ENCODE data around the gene CCDC54. TPM values are rescaled to one million over a fixed set of nuclear protein-coding genes. Genes with fewer than 3 reads are reported as not detected.
"Not testable (repeated sequence)": the region's sequence is repeated elsewhere in the genome, so short reads cannot be mapped to it uniquely, and the experiment has no call there.

Gene CCDC54
- total RNA-seq (not detected), polyA plus RNA-seq (ENCODE audit: insufficient read depth in 1 of 8, insufficient read length in 8 of 8, low replicate concordance in 1 of 8) (1 to 10 TPM; 1.9 to 4.9 (median 2.9) TPM)
- long read RNA-seq, donor 1, partial matches to known transcripts, result 0 of 2 reads
- long read RNA-seq, donor 1, other reads (novel, unspliced or antisense), result 0 of 2 reads
- long read RNA-seq, donor 2, partial matches to known transcripts, result 0 of 1 reads
- long read RNA-seq, donor 2, other reads (novel, unspliced or antisense), result 0 of 1 reads
- long read RNA-seq, donor 3, partial matches to known transcripts, result 0 of 4 reads
- long read RNA-seq, donor 3, other reads (novel, unspliced or antisense), result 0 of 4 reads
- long read RNA-seq, donor 4, partial matches to known transcripts, result 0 of 2 reads
- long read RNA-seq, donor 4, other reads (novel, unspliced or antisense), result 0 of 2 reads
- long read RNA-seq, donor 5, partial matches to known transcripts, result 0 of 4 reads
- long read RNA-seq, donor 5, other reads (novel, unspliced or antisense), result 0 of 4 reads
- long read RNA-seq, donor 6, transcript CCDC54-201 (1 exons, 1,444 nt), result major isoform, 8 of 8 reads
- long read RNA-seq, donor 6, partial matches to known transcripts, result 0 of 8 reads
- long read RNA-seq, donor 6, other reads (novel, unspliced or antisense), result 0 of 8 reads
- long read RNA-seq, donor 7, partial matches to known transcripts, result 0 of 2 reads
- long read RNA-seq, donor 7, other reads (novel, unspliced or antisense), result 0 of 2 reads
- long read RNA-seq, donor 8, partial matches to known transcripts, result 0 of 1 reads
- long read RNA-seq, donor 8, other reads (novel, unspliced or antisense), result 0 of 1 reads
- long read RNA-seq, donor 9, partial matches to known transcripts, result 0 of 2 reads
- long read RNA-seq, donor 9, other reads (novel, unspliced or antisense), result 0 of 2 reads
- long read RNA-seq, donor 10, partial matches to known transcripts, result 0 of 2 reads
- long read RNA-seq, donor 10, other reads (novel, unspliced or antisense), result 0 of 2 reads
- long read RNA-seq, donor 11, result 0 reads

DNA sequence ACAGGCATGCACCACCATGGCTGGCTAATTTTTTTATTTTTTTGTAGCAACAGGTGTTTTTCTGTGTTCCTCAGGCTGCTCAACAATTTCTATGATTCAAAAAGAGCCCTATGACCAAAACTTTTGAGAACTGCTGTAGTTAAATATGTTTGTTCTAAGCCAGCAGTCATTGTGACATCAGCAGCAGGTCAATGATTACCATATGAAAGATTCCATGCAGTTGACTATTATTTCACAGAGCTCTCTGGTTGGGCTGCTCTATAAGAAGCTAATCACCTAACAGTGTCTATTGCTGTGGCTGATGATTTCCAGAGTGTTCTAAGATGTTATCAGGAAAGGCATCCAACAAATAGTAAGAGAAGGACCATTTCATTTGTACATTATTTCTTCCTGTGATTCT lies at the start of gene CCDC54:
Gene CCDC54 (plus strand): TSS at position 289 of the 400 bp plus-strand sequence. CDS start 149 bp downstream, outside the sequence.
- H3K4me3 ChIP-seq (ENCODE audit: low read length), result no peak within 1 kb of the TSS

DNA sequence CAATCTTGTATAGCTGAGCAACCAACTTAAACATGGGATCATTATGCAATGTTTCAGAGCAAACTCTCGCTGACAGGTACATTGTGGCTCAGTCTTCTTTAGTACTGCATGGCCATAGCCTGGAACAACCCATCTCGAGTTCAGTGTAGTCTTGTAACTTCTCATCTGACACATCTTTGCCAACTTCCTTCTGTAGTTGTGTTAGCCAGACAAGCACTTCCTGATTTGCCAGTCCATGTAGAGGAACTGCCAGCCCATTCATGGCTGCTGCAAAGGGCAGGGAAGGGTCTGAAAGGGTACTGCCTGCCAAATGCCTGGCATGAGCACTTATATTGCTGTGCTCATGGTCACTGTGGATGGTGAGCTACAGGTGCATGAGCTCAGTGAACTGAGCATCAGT lies 49.2 kb upstream of the CCDC54 start:
- DNase-seq, result no peak
- Histone ChIP-seq H3K4me1 (ENCODE audit: control insufficient read depth, insufficient read depth, low read length) (no peaks in the 10 kb centered on the region), H3K9me3 (replicated peaks; ENCODE audit: control insufficient read depth, low read depth, low read length) (peaks cover 1% of the 10 kb centered on the region), H3K27ac (ENCODE audit: low read length) (no peak overlapping the region), H3K4me3 (ENCODE audit: low read length) (no peak overlapping the region), H3K27me3 (ENCODE audit: control insufficient read depth, insufficient read depth, low read length) (no peaks in the 10 kb centered on the region), H3K36me3 (ENCODE audit: control insufficient read depth, insufficient read depth, low read length) (no peaks in the 10 kb centered on the region)
- 81% methylated on average over 2 of the region's 2 CpGs for WGBS (ENCODE audit: insufficient coverage)

More for the DNA sequence above, at the start of gene CCDC54:
- Histone ChIP-seq H3K9me3 (replicated peaks; ENCODE audit: control insufficient read depth, low read depth, low read length) (no peaks in the 10 kb centered on the region), H3K27me3 (ENCODE audit: control insufficient read depth, insufficient read depth, low read length) (no peaks in the 10 kb centered on the region), H3K36me3 (ENCODE audit: control insufficient read depth, insufficient read depth, low read length) (no peaks in the 10 kb centered on the region), H3K27ac (ENCODE audit: low read length) (no peak within 1 kb of the TSS), H3K4me1 (ENCODE audit: control insufficient read depth, insufficient read depth, low read length) (no peaks in the 10 kb centered on the region)
- DNase-seq, result no peak

DNA sequence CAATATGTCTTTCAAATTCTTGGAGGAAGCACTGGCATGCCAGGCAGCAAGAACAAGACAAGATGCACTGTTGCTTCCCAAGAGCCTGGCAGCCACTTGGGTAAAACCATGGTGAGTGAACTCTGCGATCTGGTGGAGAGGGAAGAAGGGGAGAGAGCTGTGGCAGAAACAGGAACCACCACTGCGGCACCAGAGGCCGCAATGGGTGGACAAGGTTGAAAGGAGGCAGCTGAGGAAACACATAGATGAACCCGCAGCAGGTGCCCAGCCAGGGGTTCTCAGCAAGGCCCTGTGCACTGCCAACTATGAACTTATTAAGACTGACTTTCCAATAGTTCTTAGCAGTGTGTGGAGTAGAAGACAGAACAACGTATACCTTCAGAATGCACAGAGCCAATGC lies 48.2 kb upstream of the CCDC54 start:
- H3K9me3 ChIP-seq (replicated peaks; ENCODE audit: control insufficient read depth, low read depth, low read length), result peaks cover 3% of the 10 kb centered on the region
- H3K27me3 ChIP-seq (ENCODE audit: control insufficient read depth, insufficient read depth, low read length), result no peaks in the 10 kb centered on the region
- no peaks in the 10 kb centered on the region for H3K36me3 ChIP-seq (ENCODE audit: control insufficient read depth, insufficient read depth, low read length)
- no peak overlapping the region for H3K27ac ChIP-seq (ENCODE audit: low read length)
- 95% methylated on average over 3 of the region's 5 CpGs for WGBS (ENCODE audit: insufficient coverage)
- H3K4me3 ChIP-seq (ENCODE audit: low read length), result no peak overlapping the region
- H3K4me1 ChIP-seq (ENCODE audit: control insufficient read depth, insufficient read depth, low read length), result no peaks in the 10 kb centered on the region
- DNase-seq, result no peak

DNA sequence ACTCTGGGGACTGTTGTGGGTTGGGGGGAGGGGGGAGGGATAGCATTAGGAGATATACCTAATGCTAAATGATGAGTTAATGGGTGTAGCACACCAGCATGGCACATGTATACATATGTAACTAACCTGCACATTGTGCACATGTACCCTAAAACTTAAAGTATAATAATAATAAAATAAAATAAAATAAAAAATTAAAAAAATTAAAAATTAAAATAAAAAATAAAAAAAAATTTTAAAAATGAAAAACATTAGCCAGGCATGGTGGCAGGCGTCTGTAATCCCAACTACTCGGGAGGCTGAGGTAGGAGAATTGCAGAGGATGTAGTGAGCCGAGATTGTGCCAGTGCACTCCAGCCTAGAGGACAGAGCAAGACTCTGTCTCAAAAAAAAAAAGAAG lies 37.5 kb upstream of the CCDC54 start:
- not testable (repeated sequence) for H3K27me3 ChIP-seq (ENCODE audit: control insufficient read depth, insufficient read depth, low read length); H3K36me3 ChIP-seq (ENCODE audit: control insufficient read depth, insufficient read depth, low read length); H3K4me3 ChIP-seq (ENCODE audit: low read length); H3K4me1 ChIP-seq (ENCODE audit: control insufficient read depth, insufficient read depth, low read length); H3K27ac ChIP-seq (ENCODE audit: low read length); DNase-seq; H3K9me3 ChIP-seq (replicated peaks; ENCODE audit: control insufficient read depth, low read depth, low read length)
- WGBS (ENCODE audit: insufficient coverage), result no CpG with 5 or more reads among the region's 3 CpGs

DNA sequence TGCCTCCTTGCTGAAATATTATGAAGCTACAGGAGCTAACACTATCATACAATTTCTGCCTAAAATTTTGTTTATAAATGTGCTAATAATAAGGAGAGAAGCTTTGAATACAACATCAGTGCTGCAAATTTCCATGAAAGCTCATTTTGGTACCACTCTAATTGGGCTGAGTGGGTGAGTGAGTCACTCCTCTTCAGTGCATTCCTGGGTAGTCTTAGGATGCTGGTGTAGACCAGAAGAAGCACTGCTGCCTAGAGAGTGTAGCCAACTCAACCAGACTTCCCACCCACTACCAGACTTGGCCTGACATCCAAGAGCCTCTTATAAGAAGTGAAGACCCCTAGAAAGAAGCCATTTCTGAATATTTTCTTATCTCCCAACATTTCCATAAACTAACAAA lies 32.5 kb upstream of the CCDC54 start:
- H3K4me1 ChIP-seq (ENCODE audit: control insufficient read depth, insufficient read depth, low read length), result no peaks in the 10 kb centered on the region
- DNase-seq, result no peak
- no peak overlapping the region for H3K27ac ChIP-seq (ENCODE audit: low read length)
- H3K9me3 ChIP-seq (replicated peaks; ENCODE audit: control insufficient read depth, low read depth, low read length), result no peaks in the 10 kb centered on the region
- H3K36me3 ChIP-seq (ENCODE audit: control insufficient read depth, insufficient read depth, low read length), result no peaks in the 10 kb centered on the region
- no peaks in the 10 kb centered on the region for H3K27me3 ChIP-seq (ENCODE audit: control insufficient read depth, insufficient read depth, low read length)
- H3K4me3 ChIP-seq (ENCODE audit: low read length), result no peak overlapping the region

DNA sequence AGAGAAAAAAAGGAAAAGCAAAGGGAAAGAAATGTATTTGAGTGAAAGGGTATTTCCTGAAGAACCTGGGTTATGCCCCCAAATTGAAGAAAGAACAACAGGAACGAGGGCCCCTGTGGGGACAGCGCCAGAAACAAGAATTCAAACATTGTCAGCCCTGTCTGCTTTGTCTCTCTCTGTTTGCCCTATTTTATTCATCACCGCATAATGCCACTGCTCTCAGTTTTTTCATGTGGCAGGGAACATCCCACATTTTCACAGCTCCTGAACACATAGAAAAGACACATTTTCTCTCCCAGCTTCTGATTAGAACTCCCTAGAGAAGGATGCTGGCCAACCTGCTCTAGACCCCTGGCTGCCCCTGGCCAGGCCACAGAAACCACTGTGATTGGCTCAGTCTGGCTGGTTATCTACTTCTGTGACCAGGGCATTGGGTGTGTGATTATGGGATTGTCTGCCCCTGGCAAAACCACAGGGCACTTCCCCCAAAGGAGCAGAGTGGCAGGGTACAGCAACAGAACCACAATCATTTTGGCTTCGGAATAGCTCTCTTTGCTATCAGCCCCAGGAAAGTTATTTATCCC lies 31.3 kb upstream of the CCDC54 start:
- H3K36me3 ChIP-seq (ENCODE audit: control insufficient read depth, insufficient read depth, low read length), result no peaks in the 10 kb centered on the region
- no peaks in the 10 kb centered on the region for H3K27me3 ChIP-seq (ENCODE audit: control insufficient read depth, insufficient read depth, low read length)
- no peak overlapping the region for H3K27ac ChIP-seq (ENCODE audit: low read length)
- no peaks in the 10 kb centered on the region for H3K9me3 ChIP-seq (replicated peaks; ENCODE audit: control insufficient read depth, low read depth, low read length)
- WGBS (ENCODE audit: insufficient coverage), result 77% methylated on average over 3 of the region's 4 CpGs
- no peak for DNase-seq
- no peak overlapping the region for H3K4me3 ChIP-seq (ENCODE audit: low read length)
- no peaks in the 10 kb centered on the region for H3K4me1 ChIP-seq (ENCODE audit: control insufficient read depth, insufficient read depth, low read length)

DNA sequence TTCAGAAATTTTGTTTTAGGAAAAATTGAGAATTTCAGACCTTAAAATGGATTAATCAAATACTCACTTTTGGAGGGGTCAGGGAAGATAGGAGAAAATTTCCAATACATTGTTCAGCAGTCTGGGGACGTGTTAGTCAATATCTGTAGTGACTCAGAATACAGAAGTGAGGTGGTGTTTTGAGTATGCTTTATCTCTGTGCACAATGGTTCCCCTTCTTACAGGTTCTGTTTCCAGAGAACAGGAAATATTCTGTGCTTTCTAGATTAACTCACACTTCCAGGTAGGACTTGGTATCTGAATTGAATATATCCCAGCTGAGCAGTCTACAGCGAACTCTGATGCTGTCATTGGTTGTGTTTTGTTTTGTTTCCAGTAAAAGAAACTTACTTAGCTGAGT lies 30.7 kb upstream of the CCDC54 start:
- Histone ChIP-seq H3K27ac (ENCODE audit: low read length) (no peak overlapping the region), H3K27me3 (ENCODE audit: control insufficient read depth, insufficient read depth, low read length) (no peaks in the 10 kb centered on the region), H3K36me3 (ENCODE audit: control insufficient read depth, insufficient read depth, low read length) (no peaks in the 10 kb centered on the region), H3K4me1 (ENCODE audit: control insufficient read depth, insufficient read depth, low read length) (no peaks in the 10 kb centered on the region), H3K9me3 (replicated peaks; ENCODE audit: control insufficient read depth, low read depth, low read length) (no peaks in the 10 kb centered on the region), H3K4me3 (ENCODE audit: low read length) (no peak overlapping the region)
- no peak for DNase-seq
- no CpG with 5 or more reads among the region's 2 CpGs for WGBS (ENCODE audit: insufficient coverage)

DNA sequence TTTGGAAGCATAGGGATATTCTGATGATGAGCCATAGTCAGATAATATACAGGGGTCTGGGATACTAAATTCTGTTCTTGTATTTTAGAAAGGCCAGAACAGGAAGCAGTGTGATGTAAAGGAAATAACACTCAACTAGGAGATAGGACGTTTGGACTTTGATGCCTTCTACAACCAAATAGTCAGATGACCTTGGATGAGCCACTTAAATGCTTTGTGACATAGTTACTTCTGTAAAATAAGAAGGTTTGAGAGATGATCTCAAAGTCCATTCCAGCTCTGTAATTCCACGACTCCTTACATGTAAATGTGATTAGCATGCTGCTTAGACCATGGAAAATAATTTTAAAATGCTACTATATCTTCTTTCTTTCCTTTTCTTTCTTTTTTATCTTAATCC lies 29.5 kb upstream of the CCDC54 start:
- H3K4me3 ChIP-seq (ENCODE audit: low read length), result no peak overlapping the region
- no peaks in the 10 kb centered on the region for H3K4me1 ChIP-seq (ENCODE audit: control insufficient read depth, insufficient read depth, low read length)
- H3K36me3 ChIP-seq (ENCODE audit: control insufficient read depth, insufficient read depth, low read length), result no peaks in the 10 kb centered on the region
- H3K9me3 ChIP-seq (replicated peaks; ENCODE audit: control insufficient read depth, low read depth, low read length), result no peaks in the 10 kb centered on the region
- H3K27me3 ChIP-seq (ENCODE audit: control insufficient read depth, insufficient read depth, low read length), result no peaks in the 10 kb centered on the region
- WGBS (ENCODE audit: insufficient coverage), result no CpG with 5 or more reads among the region's 2 CpGs
- no peak overlapping the region for H3K27ac ChIP-seq (ENCODE audit: low read length)
- no peak for DNase-seq

DNA sequence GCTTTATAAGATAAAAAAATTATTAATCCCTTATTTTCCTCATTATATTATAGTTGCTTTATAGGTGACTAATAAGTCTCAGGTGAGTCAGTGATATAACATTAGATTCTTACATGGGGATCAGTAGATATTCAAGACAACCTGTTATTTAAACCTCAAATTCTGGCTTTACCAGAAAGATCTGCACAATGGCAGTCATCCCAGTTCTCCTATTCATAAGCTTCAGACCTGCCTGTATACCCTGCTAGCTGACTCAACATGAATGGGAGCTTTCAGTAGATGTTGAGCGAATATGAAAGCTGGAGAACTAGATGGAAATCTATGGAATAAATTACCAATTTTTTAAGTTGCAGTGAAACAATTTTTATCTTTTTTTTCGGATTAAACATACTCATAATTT lies 20.5 kb upstream of the CCDC54 start:
- Histone ChIP-seq H3K36me3 (ENCODE audit: control insufficient read depth, insufficient read depth, low read length) (no peaks in the 10 kb centered on the region), H3K4me3 (ENCODE audit: low read length) (no peak overlapping the region), H3K9me3 (replicated peaks; ENCODE audit: control insufficient read depth, low read depth, low read length) (no peaks in the 10 kb centered on the region), H3K27ac (ENCODE audit: low read length) (no peak overlapping the region), H3K4me1 (ENCODE audit: control insufficient read depth, insufficient read depth, low read length) (no peaks in the 10 kb centered on the region), H3K27me3 (ENCODE audit: control insufficient read depth, insufficient read depth, low read length) (no peaks in the 10 kb centered on the region)
- WGBS (ENCODE audit: insufficient coverage), result no CpG with 5 or more reads among the region's 2 CpGs
- DNase-seq, result no peak

DNA sequence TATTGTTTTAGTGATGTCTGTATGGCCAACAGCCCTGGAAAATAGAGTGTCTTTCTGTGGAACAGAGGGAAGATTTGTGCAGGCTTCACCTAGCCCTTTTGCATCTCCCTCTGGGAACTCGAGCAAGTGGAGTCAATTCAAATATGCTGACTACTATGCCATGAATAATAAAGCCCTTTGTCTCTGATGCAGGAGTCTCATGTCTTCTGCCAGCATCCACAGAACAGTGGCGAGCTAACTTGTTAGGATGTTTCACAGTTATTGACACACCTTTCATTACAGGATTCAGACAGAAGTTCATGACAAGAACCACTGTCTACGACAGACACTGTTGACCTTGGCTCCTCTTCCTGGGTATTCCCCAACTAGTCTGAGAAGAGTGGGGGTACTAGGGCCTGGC lies 15.6 kb upstream of the CCDC54 start:
- no peak overlapping the region for H3K4me3 ChIP-seq (ENCODE audit: low read length)
- WGBS (ENCODE audit: insufficient coverage), result 86% methylated on average over 1 of the region's 3 CpGs
- no peak overlapping the region for H3K27ac ChIP-seq (ENCODE audit: low read length)
- H3K9me3 ChIP-seq (replicated peaks; ENCODE audit: control insufficient read depth, low read depth, low read length), result no peaks in the 10 kb centered on the region
- no peaks in the 10 kb centered on the region for H3K27me3 ChIP-seq (ENCODE audit: control insufficient read depth, insufficient read depth, low read length)
- no peaks in the 10 kb centered on the region for H3K4me1 ChIP-seq (ENCODE audit: control insufficient read depth, insufficient read depth, low read length)
- no peaks in the 10 kb centered on the region for H3K36me3 ChIP-seq (ENCODE audit: control insufficient read depth, insufficient read depth, low read length)
- no peak for DNase-seq
